SIG-M5 treated with dmso at 0.1 percent for 504 hours (cell line): ENCODE measurements around the gene CASP14.
"Not testable (repeated sequence)": the region's sequence is repeated elsewhere in the genome, so short reads cannot be mapped to it uniquely, and the experiment has no call there.

ENCODE experiments used
- DNase-seq: peaks from one replicate; lab custom pipeline; 2025; ENCODE audit not compliant: unreplicated experiment; lab: John Stamatoyannopoulos, UW

Gene CASP14, protein sequence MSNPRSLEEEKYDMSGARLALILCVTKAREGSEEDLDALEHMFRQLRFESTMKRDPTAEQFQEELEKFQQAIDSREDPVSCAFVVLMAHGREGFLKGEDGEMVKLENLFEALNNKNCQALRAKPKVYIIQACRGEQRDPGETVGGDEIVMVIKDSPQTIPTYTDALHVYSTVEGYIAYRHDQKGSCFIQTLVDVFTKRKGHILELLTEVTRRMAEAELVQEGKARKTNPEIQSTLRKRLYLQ

DNA sequence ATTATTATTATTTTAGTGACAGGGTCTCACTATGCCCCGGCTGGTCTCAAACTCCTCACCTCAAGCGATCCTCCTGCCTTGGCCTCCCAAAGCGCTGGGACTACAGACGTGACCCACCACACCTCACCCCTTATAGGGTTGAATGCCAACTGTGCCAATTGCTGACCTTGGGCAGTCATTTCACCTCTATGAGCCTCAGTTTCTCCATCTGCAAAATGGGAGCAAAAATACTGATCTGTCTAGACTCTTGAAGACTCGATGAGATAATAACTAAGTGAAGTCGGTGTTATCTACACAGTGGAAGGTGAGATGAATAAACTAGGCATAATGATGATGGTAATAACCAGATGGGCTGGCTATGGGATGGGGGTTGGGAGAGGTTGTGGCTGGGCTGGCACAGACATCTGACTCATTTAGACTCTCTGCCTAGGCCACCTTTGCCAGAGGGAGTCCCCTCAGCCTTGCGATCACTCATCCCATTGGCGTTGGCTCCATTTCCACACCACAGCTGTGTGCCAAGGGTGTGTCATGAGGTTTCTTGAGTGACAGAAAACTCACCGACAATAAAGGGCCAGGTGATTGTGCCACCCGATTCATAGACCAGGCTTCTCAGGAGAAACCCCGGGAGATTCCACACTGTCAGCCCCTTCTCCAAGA, at the start of gene CASP14:
TSS of gene CASP14 (plus strand) at position 596 of the 657 bp plus-strand sequence. CDS start 2,772 bp downstream, outside the sequence.
- no peak for DNase-seq

DNA sequence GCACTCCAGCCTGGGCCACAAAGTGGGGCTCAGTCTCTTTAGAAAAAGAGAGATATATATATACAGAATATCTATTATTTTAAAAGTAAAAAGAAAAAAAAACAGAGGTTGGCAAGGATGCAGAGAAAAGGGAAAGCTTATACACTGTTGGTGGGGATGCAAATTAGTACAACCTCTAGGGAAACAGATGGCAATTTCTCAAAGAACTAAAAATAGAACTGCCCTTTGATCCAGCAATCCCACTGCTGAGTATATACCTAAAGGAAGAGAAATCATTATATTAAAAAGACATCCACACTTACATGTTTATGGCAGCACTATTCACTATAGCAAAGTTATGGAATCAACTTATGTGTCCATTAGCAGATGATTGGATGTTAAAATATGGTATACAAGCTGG, 41.0 kb upstream of the CASP14 start:
- DNase-seq: no peak

DNA sequence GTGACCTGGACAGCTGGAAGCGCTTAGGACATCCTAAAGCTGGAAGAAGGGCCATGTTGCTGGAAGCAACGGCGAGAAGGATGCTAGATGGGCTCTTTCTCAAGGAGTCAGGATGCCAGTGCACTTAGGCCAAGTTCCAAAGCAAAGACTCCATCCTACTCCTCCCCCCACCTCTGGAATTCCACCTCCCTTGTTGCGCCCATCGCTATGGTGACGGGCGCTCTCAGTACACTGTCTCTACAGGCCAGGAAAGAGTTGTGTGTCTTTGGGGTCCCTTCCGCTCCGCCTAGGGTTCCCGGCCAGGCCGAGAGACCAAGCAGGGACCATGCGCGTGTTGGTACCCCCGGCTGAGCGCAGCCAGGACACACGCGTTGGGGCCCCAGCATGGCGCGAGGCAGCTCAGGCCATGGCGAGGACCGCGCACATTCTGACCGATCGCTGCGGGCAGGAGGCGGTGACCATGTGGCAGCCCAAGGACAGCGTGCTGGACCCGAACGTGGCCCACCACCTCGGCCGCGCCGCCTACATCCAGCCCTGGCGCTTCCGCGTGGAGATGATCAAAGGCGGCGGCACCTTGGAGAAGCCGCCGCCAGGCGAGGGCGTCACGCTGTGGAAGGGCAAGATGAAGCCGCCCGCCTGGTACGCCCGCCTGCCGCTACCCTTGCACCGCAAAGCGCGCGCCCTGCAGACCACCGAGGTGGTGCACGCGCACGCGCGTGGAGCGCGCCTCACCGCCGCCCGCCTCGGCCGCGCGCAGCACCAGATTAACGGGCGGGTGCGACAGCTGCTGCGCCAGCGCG, 38.6 kb upstream of the CASP14 start:
- DNase-seq: no peak

- no peak for DNase-seq
These were observed 34.7 kb upstream of the CASP14 start for GRCh38 chr19:15014579-15014978.

DNA sequence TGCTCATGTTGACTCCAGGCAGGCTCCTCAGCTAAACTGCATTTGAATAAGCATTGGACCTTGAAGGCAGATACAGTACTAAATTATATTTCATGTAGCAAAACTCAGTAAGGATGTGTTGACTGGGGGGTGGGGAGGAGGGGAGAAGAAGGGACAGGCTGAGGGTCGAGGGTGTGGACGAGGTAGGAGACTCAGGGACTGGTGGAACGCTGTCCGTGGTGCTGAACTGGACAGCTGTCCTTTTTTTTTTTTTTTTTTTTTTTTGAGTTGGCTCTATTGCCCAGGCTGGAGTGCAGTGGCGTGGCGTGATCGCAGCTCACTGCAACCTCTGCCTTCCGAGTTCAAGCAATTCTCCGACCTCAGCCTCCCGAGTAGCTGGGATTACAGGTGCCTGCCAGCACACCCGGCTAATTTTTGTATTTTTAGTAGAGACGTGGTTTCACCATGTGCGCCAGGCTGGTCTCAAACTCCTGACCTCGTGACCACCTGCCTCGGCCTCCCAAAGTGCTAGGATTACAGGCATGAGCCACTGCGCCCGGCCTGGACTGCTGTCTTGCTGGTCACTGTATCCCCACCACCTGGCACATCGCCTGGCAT, 33.2 kb upstream of the CASP14 start:
- no peak for DNase-seq

- not testable (repeated sequence) for DNase-seq
These were observed 30.4 kb upstream of the CASP14 start for GRCh38 chr19:15018836-15019235.

DNA sequence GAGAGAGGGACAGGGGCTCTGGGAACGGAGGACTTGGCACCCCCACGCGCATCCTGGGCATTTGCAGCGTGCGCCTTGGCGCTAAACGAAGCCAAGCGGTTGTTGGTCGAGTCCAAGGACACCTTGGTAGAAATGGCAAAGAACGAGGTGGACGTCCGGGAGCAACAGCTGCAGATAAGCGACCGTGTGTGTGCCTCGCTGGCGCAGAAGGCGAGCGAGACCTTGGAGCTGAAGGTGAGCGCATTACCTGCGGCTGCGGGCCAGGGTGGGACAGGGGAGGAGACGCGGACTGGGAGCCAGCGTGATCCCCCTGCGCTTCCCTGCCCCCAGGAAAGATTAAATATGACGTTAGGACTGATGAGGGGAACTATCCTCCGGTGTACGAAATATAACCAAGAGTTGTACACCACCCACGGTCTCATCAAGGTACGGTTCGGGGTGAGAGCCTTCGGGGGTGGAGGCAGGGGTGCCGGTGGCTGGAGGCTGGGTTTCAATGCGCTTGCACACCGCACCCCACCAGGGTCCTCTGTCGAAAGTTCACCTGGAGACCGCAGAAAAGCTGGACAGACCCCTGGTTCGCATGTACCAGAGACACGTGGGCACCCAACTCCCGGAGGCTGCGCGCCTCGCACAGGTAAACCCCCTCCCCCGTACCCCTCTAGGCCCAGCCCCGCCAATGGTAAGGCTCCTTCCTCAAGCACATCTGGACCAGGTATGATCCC, 27.8 kb upstream of the CASP14 start:
- DNase-seq: no peak

GRCh38 chr19:15022752-15023151, 26.5 kb upstream of the CASP14 start:
- DNase-seq: no peak

DNA sequence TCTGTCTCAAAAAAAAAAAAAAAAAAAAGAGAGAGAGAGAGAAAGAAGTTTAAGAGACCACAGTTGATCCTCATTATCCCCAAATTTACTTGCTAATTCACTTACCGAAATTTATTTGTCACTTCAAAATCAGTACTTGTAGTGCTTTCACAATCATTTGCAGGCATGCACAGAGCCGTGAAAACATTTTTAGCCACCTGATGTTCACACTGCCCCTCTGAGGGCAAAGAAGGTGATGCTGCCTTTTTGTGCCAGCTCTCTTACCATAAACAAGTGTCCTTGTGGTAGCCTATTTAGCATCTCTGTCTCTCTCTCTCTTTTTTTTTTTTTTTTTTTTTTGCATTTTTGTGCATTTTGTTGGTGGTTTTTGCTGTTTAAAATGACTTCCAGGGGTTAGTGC, 24.1 kb upstream of the CASP14 start:
- DNase-seq: peak; percentile 31

DNA sequence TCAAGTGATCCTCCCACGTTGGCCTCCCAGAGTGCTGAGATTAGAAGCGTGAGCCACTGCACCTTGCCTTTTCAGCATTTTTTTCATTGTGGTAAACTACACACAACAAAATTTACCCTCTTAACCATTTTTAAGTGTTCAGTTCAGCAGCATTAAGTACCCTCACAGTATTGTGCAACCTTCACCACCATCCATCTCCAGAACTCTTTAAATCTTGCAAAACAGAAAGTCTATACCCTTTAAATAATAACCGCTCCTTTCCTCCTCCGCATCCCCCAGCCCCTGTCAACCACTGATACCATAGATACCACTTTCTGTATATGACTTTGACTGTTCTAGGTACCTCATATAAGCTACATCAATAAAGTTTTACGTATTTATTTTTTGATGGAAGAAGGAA, 20.8 kb upstream of the CASP14 start:
- no peak for DNase-seq

DNA sequence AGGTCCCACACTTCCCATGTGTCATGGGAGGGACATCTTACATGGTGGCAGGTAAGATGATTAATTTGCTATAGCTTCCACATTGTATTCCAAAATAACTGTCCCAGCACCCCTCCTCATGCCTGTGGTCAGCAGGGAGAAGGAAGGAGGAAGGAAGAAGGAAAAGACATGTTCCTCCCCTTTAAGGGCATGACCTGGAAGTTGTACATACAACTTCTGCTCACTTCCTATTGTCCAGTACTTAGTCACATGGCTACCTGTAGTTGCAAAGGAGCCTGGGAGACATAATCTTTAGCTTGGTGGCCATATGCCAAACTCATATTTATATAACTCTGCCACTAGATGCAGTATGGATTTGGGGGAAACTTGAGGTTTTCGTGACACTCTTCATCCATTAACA, 17.6 kb upstream of the CASP14 start:
- DNase-seq: no peak

DNA sequence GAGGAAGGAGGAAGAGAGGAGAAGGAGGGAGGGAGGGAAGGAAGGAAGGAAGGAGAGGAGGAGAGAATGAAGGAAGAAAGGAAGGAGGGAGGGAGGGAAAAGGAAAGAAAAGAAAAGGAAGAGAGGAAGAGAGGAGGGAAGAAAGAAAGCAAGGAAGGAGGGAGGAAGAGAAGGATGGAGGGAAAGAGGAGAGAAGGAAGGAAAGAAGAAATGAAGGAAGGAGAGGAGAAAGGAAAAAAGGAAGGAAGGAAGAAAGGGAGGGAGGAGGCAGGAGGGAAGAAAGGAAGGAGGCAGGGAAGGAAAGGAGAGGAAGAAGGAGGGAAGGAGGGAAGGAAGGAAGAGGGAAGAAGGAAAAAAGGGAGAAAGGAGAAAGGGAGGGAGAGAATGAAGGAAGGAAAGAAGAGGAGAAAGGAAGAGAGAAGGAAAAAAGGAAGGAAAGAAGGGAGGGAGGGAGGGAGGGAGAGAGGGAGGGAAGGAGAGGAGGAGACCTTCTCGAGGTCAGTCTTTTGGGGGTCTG, 13.4 kb upstream of the CASP14 start:
- DNase-seq: no peak

DNA sequence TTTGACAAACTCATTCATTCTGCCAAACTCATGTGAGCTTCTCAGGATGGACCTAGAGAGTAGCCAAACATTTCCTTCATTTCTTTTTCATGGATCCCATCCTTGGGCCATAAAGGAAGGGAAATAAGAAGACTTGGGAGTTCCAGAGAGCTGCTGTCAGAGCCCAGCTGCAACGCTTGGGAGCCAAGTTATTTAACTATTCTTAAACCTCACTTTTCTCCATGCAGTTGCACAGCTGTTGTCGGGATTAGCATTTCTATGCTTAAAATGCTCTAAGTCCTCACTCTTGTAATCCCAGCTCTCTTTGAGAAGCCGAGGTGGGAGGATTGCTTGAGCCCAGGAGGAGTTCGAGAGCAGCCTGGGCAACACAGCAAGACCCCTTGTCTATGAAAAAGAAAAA, 11.7 kb upstream of the CASP14 start:
- DNase-seq: no peak

GRCh38 chr19:15038294-15038693, 11.0 kb upstream of the CASP14 start:
- no peak for DNase-seq

DNA sequence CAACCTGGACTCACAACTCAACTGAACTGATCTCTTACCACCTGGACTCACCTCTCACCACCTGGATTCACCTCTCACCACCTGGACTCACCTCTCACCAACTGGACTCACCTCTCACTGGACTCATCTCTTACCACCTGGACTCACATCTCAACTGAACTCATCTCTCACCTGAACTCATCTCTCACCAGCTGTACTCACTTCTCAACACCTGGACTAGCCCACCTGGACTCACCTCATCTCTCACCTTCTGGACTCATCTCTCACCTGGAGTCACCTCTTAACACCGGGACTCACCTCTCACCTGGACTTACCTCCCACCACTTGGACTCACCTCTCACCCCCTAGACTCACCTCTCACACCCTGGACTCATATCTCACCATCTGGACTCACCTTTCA, 7.3 kb upstream of the CASP14 start:
- DNase-seq: no peak

- no peak for DNase-seq
These were observed 6.5 kb upstream of the CASP14 start for GRCh38 chr19:15042826-15043225.

- no peak for DNase-seq
These were observed 3.8 kb upstream of the CASP14 start for GRCh38 chr19:15045506-15045905.

DNA sequence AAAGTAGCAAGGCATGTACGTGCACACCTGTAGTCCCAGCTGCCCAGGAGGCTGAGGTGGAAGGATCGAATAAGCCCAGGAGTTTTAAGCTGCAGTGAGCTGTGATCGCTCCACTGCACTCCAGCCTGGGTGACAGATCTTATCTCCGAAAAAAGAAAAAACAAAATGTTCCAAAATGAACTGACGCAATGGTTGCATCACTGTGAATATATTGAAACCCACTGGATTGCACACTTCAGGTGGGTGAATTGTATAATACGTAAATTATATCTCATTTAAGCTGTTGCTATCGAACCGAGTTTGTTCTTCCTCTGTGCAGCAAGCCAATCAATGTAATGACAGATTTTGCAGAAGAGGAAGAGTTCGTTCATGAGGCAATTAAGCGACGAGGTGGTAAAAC, 1.6 kb upstream of the CASP14 start:
- no peak for DNase-seq

DNA sequence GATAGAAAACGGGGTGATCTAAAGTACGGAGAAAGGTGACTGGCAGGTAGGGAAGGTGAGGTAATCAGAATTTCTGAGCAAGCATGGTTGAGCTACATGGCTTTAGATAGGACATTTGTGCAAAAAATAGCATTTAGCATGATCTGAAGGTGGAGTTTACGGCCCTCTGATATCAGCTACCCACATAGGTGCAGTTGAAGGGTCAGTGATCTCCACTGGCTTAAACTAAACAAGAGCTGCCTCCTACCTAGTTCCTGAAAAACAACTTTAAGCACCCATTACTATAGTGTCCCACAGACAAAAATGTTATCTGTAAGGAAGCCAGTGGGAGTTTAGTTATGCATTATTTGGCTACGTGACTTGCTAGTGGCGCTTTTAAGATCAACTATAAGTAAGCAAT, 1.2 kb upstream of the CASP14 start:
- DNase-seq: no peak

DNA sequence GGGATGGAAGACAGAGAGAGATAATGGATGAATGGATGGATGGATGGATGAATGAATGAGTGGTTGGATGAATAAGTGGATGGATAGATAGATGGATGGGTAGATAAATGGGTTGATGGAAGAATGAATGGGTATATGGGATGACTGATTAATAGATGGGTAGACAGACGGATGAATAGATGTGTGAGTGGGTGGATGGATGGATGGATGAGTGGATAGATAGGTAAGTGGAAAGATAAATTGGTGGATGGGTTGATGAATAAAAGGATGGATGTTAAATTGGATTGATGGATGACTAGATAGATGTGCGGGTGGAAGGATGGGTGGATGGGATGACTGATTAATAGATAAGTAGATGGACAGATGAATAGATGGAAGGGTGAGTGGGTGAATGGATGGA, 1.4 kb downstream of the CASP14 start:
- DNase-seq: no peak

DNA sequence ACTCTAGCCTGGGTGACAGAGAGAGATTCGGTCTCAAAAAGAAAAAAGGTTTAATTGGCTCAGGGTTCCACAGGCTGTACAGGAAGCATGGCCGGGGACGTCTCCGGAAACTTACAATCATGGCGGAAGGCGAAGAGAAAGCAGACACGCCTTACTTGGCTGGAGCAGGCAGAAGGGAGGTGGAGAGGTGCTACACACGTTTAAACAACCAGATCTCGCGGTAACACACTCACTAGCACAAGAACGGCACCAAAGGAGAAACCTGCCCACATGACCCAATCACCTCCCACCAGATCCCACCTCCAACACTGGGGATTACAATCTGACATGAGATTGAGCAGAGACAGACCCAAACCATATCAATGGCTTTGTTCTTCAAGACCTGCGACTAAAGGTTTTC, 12.8 kb downstream of the CASP14 start:
- no peak for DNase-seq
